ENCODE results near the gene SMOC2.

Gene SMOC2

GRCh38 chr6:168645326-168645725 lies 204.3 kb downstream of the SMOC2 start:
- TF ChIP-seq EP300 (IDR thresholded peaks at IDR 0.05; ENCODE audit: borderline replicate concordance) (no peak), CREB1 (IDR thresholded peaks at IDR 0.05; ENCODE audit: low read depth) (no peak), TEAD4 (IDR thresholded peaks at IDR 0.05) (no peak), MAX (IDR thresholded peaks at IDR 0.05) (no peak), TAF1 (IDR thresholded peaks at IDR 0.05; ENCODE audit: low read depth) (no peak), NFIC (IDR thresholded peaks at IDR 0.05) (no peak), YY1 (IDR thresholded peaks at IDR 0.05; ENCODE audit: low read depth) (no peak), TCF12 (IDR thresholded peaks at IDR 0.05; ENCODE audit: low read depth) (no peak), ZBTB7A (IDR thresholded peaks at IDR 0.05; ENCODE audit: low read depth) (no peak), USF1 (IDR thresholded peaks at IDR 0.05) (no peak)

- no peak for TF ChIP-seq YY1 (IDR thresholded peaks at IDR 0.05; ENCODE audit: low read depth)
- TF ChIP-seq MAX (IDR thresholded peaks at IDR 0.05) = no peak
- no peak for TF ChIP-seq CEBPB (IDR thresholded peaks at IDR 0.05)
- no peak for TF ChIP-seq TCF12 (IDR thresholded peaks at IDR 0.05; ENCODE audit: low read depth)
- TF ChIP-seq NFIC (IDR thresholded peaks at IDR 0.05) = no peak
- no peak for TF ChIP-seq USF1 (IDR thresholded peaks at IDR 0.05)
- TF ChIP-seq TEAD4 (IDR thresholded peaks at IDR 0.05) = no peak
- TF ChIP-seq TAF1 (IDR thresholded peaks at IDR 0.05; ENCODE audit: low read depth) = no peak
- TF ChIP-seq RAD21 (IDR thresholded peaks at IDR 0.05; ENCODE audit: low read depth) = no peak
- no peak for TF ChIP-seq CREB1 (IDR thresholded peaks at IDR 0.05; ENCODE audit: low read depth)
- TF ChIP-seq ZBTB7A (IDR thresholded peaks at IDR 0.05; ENCODE audit: low read depth) = no peak
- no peak for TF ChIP-seq FOXM1 (IDR thresholded peaks at IDR 0.05; ENCODE audit: borderline replicate concordance, low read depth)
- no peak for TF ChIP-seq REST (IDR thresholded peaks at IDR 0.05; ENCODE audit: low read depth)
These were observed 206.3 kb downstream of the SMOC2 start for GRCh38 chr6:168647271-168647670.

DNA sequence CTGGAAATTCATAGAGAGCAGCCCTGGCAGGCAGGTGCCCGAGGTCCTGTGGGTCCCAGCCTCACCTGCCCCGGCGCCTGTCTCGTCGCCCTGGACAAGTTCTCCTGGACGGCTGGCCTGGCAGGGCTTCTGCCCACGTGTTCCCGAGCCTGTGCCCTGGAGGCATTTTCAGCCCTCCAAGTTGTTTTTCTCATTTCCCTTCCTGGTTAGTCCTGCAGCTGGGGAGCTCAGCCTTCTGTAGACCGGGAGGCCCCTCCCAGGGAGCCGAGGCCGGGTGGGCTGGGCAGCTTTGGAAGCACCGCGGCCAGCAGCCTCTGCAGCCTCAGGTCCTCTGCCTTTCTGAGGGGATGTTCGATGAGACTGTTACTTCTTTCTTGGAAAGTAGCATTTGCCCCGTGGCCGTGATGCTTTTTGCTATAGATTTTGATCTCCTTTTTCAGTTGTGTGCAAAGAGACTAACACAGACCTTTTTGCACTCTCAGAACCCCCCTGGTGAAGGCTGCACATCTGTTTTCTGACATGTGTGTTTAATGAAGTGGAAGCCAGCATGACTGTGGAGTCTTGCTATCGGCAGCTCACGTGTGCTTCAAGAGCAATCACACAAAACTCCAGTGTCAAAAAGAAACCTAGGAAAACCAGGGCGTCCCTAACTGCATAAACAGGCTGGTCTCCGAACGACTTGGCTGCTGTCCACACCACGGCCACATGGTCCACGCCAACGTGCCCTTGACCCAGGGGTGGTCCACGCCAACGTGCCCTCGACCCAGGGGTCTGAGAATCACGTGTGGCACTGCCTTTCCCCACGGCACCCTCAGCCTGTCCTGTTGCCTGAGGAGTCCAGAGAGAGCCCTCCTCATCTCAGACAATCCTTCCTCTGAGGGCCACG lies 207.5 kb downstream of the SMOC2 start:
- TF ChIP-seq FOXM1 (IDR thresholded peaks at IDR 0.05; ENCODE audit: borderline replicate concordance, low read depth) (no peak), TCF12 (IDR thresholded peaks at IDR 0.05; ENCODE audit: low read depth) (no peak), USF1 (IDR thresholded peaks at IDR 0.05) (no peak), NFIC (IDR thresholded peaks at IDR 0.05) (no peak), ZBTB7A (IDR thresholded peaks at IDR 0.05; ENCODE audit: low read depth) (no peak), YY1 (IDR thresholded peaks at IDR 0.05; ENCODE audit: low read depth) (no peak), CREB1 (IDR thresholded peaks at IDR 0.05; ENCODE audit: low read depth) (no peak), MAX (IDR thresholded peaks at IDR 0.05) (no peak), RAD21 (IDR thresholded peaks at IDR 0.05; ENCODE audit: low read depth) (no peak), EGR1 (IDR thresholded peaks at IDR 0.05) (no peak), TEAD4 (IDR thresholded peaks at IDR 0.05) (no peak), EP300 (IDR thresholded peaks at IDR 0.05; ENCODE audit: borderline replicate concordance) (no peak), TAF1 (IDR thresholded peaks at IDR 0.05; ENCODE audit: low read depth) (no peak), CEBPB (IDR thresholded peaks at IDR 0.05) (no peak), REST (IDR thresholded peaks at IDR 0.05; ENCODE audit: low read depth) (no peak; the same call in 1 of the 2 replicates)

- TF ChIP-seq ZBTB7A (IDR thresholded peaks at IDR 0.05; ENCODE audit: low read depth) (no peak), NFIC (IDR thresholded peaks at IDR 0.05) (no peak), CEBPB (IDR thresholded peaks at IDR 0.05) (no peak), TCF12 (IDR thresholded peaks at IDR 0.05; ENCODE audit: low read depth) (no peak), TAF1 (IDR thresholded peaks at IDR 0.05; ENCODE audit: low read depth) (no peak), FOXM1 (IDR thresholded peaks at IDR 0.05; ENCODE audit: borderline replicate concordance, low read depth) (no peak), MAX (IDR thresholded peaks at IDR 0.05) (no peak), YY1 (IDR thresholded peaks at IDR 0.05; ENCODE audit: low read depth) (no peak), RAD21 (IDR thresholded peaks at IDR 0.05; ENCODE audit: low read depth) (no peak), EP300 (IDR thresholded peaks at IDR 0.05; ENCODE audit: borderline replicate concordance) (no peak), USF1 (IDR thresholded peaks at IDR 0.05) (no peak), REST (IDR thresholded peaks at IDR 0.05; ENCODE audit: low read depth) (no peak), EGR1 (IDR thresholded peaks at IDR 0.05) (no peak), CREB1 (IDR thresholded peaks at IDR 0.05; ENCODE audit: low read depth) (no peak), TEAD4 (IDR thresholded peaks at IDR 0.05) (no peak)
These were observed 208.2 kb downstream of the SMOC2 start for GRCh38 chr6:168649209-168649608.
